Measurements from ENCODE around the gene FAM13A.

GRCh38 chr4:88965053-88965452, 91.9 kb downstream of the FAM13A start:
- TF ChIP-seq EZH2 (IDR thresholded peaks at IDR 0.05; ENCODE audit: insufficient read depth, poor library complexity, severe bottlenecking) (no peak), EZH2phosphoT487 (IDR thresholded peaks at IDR 0.05; ENCODE audit: insufficient read depth, low read depth) (no peak)
